NCI-H2196 treated with DMSO at 0.1 percent for 48 hours (cell line): ENCODE results near the gene DUSP15.
"Not testable (repeated sequence)": the region's sequence is repeated elsewhere in the genome, so short reads cannot be mapped to it uniquely, and the experiment has no call there.

Experiments
- DNase-seq: peaks from one replicate; lab custom pipeline; 2025; ENCODE audit not compliant: unreplicated experiment; lab: John Stamatoyannopoulos, UW

The DUSP15 gene

DNA sequence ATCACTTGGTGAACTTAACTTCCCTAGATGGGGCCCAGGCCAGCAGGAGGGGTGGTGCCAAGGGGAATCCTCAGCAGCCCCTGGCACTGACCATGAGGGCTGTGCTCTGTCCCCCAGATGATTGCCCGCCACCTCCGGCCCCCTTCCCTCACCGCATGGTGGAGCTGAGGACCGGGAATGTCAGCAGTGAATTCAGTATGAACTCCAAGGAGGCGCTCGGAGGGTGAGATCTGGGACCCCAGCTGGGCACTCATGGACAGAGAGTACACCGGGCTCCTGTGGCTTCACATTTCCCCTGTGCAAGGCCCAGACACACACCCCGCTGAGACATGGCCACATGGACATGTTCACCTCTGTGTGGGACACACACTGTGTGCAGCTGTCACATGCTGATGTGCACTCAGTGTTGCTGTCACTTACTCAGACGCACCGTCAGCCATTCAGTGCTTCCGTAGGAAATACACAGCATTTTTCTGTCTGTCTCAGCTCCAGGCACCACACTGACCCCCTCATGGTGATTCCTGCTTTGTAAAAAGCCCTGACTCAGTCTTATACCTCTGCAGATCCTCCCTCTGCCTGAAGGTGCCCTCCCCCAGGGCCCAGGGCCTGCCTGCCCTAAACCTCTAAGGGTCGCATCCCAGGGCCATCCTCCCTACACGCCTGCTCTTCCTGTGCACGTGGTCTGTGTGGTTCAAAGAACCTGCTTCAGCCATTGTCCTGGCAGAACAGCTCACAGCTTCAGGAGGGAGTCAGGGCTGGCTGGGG lies 46.8 kb downstream of the DUSP15 start:
- DNase-seq: no peak

DNA sequence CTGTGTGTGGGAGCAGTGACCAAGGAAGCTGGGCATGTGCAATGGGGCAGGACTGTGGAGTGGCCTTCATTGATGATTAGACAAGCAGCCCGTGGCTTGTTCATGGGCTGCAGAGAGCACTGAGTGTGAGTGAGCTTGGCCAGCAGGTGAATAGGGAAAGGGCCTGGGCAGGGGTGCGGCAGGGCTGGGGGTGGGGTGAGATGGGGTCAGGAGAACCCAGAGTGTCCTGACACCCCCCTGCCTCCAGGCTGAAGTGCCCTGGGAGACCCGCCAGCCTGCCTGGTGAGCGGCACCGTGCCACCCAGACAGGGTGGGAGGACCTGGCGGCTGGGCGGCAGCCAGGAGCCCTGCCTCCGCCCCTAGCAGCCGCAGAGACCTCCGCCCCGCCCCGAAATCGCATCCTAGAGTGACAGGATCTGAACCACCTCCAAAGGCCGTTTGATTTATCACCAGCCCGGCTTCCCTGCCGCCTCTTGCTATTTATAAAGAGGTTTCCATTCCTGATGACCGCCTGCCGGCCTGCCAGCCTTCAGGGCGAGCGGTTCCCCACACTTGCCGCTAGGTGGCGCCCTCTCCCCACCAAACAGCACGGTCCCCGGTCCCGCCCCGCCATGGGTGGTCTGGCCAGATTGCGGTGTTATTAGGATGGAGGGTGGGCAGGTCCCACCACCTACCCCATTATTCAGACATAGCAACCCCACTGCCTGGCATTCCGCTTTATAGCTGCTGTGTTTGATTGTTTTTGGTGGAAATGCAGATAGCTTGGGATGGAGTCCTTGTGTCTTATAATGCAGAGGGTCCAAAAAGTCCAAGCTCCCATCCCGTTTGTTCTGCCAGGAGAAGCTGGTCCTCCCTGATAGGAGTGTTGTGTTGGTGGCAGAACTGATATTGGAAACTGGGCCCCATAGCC lies 47.7 kb downstream of the DUSP15 start:
- peak; percentile 93 for DNase-seq

DNA sequence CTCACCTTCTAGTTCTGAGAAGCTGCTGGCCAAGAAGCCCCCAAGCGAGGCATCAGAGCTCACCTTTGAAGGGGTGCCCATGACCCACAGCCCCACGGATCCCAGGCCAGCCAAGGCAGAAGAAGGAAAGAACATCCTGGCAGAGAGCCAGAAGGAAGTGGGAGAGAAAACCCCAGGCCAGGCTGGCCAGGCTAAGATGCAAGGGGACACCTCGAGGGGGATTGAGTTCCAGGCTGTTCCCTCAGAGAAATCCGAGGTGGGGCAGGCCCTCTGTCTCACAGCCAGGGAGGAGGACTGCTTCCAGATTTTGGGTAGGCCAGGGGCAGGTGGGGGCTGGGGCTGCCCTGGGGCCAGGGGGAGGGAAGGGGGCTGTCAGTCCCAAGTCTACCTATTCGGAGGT lies 48.9 kb downstream of the DUSP15 start:
- no peak for DNase-seq

DNA sequence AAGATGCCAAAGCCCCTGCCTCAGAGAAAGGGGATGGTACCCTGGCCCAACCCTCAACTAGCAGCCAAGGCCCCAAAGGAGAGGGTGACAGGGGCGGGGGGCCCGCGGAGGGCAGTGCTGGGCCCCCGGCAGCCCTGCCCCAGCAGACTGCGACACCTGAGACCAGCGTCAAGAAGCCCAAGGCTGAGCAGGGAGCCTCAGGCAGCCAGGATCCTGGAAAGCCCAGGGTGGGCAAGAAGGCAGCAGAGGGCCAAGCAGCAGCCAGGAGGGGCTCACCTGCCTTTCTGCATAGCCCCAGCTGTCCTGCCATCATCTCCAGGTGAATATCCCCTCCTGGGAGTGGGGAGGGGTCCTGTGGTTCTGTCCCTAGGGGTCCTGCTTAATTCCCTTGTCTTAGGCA lies 50.1 kb downstream of the DUSP15 start:
- DNase-seq: no peak

DNA sequence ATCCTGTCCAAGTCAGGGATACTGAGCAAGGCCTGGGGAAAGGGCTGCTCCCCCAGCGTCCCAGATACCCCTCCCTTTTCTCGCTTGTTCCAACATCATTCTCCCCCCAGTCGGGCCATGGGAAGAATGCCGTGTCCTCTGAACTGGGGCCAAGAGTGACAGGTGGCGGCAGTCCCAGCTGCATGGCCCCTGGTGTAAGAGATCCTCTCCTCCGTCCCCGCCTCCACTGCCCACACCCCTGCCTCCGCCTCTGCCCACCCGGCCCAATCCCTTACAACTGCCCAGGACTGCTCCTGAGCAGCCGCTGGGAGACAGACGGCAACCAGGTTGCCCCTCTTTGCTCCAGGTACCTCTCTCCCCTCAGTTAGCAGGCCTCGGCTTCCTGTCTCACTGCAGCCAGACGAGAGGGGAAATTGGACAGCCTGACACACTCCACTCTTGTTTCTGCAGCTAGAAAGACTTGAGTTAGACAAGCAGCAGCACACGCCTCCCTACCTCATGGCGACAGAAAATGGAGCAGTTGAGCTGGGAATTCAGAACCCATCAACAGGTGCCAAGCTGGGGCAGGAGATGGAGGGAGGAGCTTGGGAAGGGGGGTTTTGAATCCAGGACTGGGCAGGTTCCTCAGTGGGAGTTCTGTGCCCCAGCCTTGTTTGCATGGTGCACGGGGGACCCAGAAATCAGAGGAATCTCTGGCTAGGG lies 51.1 kb downstream of the DUSP15 start, which contains the start of gene MYLK2:
Gene MYLK2, plus strand, starts transcription at position 274 of the 702 bp plus-strand sequence. Its CDS starts 225 bp downstream, at position 499.
- peak; percentile 18 for DNase-seq

DNA sequence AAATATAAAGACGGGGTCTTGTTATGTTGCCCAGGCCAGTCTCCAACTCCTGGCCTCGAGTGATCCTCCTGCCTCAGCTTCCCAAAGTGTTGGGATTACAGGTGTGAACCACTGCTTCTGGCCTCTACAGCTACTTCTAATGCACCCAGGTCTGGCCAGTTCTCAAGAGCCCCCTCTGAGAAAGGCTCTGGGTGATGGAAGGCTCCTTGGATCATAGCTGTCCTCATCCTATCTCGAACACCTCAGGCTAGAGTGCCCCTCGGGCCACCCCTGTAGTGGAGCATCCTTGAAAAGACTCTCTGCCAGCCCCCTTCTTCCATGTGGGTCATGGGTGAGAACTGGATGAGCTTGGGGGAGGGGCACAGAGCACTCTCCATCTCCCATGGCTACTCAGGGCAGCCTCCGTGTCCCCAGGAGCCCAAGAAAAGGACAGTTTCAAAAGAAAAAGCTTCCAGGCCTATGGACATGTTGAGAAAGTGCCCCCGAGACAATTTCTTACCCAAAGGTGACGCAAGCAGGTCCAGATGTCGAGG lies 51.9 kb downstream of the DUSP15 start:
- DNase-seq: no peak

DNA sequence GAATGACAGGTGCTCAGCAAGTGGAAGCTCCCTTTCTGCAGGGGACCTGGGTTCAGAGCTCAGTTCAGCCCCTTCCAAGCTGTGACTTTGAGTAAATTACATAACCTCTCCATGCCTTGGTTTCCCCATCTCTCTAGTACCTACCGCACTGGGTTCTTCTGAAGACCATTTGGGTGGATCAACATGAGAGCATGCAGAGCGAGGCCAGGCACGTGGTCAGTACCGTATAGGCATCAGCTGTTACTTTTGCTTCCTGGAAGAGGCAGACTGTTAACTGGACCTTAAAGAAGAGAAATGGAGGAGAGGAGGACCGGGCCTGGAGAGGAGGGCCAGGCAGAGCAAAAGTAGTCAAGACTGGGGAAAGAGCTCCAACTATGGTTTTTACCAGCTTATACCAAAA lies 52.9 kb downstream of the DUSP15 start:
- no peak for DNase-seq

DNA sequence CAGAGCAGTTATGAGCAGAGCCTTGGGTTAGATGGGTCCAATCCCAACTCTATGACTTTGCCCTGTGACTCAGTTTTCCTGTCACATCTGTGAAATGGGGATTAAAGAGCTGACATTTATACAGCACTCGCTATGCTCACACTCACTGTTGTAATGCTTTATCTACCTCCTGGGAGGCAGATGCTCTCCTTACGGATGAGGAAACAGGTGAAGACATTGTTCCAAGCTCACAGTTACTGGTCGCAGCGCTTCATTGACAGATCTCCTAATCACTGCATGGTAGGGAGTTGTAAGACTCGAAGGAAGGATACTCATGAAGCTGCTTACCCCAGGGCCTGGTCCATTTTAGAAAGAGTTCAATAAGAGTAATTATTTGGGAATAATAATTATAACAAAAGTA lies 54.1 kb downstream of the DUSP15 start:
- DNase-seq: no peak

DNA sequence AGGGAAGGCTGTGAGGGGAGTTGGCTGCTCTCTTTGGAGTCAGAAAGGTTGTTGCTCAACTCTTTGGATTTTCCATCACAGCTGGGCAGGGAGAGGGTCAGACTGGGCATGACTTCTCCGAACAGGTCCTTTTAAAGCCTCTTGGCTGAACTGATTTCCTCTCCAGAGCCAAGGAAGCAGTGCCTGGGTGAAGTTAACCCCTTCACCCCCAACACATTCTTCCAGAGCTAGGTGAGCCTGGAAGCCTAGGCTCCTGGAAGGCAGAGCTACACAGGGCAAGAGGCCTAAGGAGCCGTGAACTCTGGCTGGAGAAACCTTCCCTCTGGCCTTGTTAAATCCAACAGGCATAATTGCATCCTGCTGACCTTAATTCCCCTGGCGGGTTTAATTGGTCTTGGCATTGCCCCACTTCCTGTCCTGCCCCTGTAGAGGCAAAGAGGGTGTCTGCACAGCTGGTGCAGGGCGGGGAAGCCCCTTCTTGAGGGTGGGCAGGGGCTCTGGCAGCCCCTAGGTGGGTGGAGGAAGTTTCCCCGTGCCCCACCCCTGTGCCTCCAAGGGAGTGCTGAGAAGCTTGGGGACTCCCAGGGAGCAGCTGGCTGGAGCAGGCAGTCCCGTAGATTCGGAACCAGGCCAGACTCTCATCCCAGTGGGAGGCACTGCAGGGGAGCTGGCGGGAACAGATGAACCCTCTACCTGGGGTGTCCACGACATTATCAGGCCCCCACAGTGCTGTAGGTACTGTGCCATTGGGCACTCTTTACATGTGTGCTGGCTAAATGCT lies 54.7 kb downstream of the DUSP15 start:
- no peak for DNase-seq

DNA sequence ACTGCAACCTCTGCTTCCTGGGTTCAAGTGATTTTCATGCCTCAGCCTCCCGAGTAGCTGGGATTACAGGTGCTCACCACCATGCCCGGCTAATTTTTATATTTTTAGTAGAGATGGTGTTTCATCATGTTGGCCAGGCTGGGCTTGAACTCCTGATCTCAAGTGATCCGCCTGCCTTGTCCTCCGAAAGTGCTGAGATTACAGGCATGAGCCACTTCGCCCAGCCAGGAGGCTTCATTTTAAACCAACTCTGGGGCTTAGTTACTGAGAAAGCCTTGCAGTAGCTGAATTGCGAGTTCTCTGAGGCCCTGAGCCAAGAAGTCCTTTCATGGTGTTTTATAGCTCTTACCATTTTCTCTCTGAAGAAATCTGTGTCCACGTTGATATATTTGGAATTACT lies 56.2 kb downstream of the DUSP15 start:
- DNase-seq: not testable (repeated sequence)

DNA sequence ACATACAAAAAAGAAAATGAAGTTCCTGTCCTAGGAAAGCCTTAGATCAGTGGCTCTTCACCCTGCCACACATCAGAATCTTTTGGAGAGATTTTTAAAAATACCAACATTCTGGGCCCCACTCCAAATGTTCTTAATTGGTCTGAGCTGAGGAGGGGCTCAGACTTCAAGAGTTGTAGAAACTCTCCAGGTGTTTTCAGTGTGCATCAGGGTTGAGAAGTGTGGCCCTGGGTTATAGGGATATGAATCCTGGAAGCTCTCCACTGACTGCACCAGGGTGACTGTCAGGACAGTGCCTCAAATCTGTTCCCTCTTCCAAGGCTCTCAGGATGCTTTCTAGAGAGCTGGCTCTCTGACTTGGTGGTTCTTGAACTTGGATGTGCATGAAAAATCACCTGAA lies 56.7 kb downstream of the DUSP15 start:
- DNase-seq: no peak

DNA sequence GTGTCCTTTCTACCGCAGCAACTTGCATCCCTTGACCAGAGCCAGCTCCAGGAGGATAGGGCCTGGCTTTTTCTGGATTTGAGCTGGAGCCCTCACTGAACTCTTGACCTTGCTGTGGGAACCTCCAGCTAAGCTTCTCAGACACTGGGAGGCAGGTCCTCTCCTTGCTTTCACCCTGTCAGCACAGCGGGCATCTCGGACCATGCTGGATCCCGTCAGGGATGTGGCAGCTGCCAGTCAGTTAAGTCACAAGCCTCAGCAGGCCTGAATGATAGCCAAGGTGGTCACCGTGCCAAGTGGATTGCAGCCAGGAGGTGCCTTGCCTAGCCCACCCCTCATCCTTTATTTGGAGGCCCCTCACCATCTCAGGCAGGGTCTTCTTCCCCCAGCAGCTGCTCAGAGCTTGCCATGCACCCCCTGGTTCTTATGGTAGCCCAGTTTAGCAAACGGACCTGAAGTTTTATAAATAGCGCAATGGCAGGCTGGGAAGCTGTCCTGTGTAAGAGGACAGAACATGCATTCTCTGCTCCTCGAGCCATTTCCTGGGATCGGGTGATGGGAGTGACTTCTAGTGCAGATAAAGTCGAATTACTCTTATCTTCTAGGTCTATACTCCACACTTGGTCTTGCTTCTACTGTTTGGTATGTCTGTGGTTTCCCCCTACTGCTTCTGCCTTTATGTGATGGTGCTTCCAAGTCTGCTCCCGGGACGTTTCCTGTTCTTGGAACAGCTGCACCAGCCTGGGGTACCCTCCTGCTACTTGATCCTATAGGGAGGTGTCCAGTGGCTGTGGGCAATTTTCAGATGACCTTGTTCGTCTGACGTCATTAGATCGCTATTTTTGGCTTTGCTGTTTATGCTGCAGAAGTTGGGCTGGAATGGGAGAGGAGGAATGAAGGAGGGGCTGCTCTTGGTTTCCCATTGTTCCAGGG lies 58.3 kb downstream of the DUSP15 start:
- DNase-seq: no peak

DNA sequence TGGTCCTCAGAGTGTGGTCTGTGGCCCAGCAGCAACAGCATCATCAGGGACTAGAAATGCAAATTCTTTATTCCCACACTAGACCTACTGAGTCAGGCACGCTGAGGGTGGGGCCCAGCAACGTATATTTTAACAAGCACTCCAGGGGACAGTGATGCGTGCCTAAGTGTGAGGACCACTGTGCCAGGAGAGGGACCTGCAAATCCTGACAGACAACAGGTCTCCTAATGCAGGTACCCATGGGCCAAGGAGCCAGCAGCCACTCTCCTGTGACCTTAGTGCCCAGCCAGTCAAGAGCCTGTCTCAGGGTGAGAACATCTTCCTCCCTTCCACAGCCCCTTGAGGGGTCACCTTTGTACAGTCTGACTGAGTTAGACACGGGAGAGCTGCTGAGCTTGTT lies 59.1 kb downstream of the DUSP15 start:
- no peak for DNase-seq
